ENCODE results near the gene DYNLL2. TPM values are rescaled to one million over a fixed set of nuclear protein-coding genes. Genes with fewer than 3 reads are reported as not detected.
"Not testable (repeated sequence)": the region's sequence is repeated elsewhere in the genome, so short reads cannot be mapped to it uniquely, and the experiment has no call there.

DYNLL2 gene
- total and polyA plus RNA-seq, 9 donors, result 11.0 to 51.1 (median 34.1) TPM

DNA sequence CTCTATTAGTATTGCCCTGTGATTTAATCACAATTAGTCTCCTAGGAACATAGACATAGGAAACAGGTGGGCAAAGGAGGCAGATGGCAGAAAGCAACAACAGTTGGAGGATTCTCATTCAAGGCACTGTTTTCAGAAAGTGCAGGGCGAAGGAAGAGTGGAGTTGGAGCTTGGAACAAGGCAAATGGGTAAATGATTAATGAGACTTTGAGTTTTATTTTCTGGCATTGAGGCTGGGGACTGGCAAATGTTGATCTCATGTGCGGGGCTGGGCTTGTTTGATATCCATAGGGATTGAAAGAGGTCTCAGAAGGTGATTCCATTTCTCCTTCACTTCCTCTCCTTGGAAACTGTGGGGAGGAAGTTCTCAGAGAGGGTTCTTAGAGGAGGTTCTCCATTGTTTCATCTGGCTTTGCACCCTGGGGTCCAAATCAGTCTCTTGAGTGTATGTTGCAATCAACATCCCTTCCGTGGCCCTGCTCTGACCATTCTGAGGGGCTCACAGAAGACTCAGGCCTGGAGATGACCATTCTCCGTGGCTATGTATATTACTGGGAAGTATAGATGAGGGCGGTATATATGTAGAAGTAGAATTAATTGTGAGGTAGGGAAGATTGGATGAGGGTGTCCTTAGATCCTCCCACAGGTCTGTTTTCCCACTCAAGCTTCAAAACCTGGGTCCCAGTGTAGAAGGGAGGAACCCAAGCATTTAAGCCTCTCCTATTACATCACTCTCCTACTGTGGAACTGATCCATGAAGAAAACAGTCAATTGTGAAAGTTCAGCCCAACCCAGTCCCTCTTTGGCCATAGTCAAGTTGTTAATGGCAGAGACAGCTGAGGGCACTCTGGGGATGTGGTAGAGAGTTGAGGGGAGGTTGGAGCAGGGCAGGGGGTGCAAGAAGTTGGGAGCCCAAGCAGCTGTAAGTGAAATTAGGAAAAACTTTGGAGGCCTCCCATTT is 39.7 kb upstream of the DYNLL2 start:
- 89 to 93% (median 92%) methylated on average over 5 of the region's 5 CpGs for WGBS, 3 donors
- H3K9me3 ChIP-seq, result no peaks in the 10 kb centered on the region
- no peaks in the 10 kb centered on the region for H3K36me3 ChIP-seq
- H3K4me1 ChIP-seq (ENCODE audit: insufficient read depth), result no peaks in the 10 kb centered on the region
- no peaks in the 10 kb centered on the region for H3K27me3 ChIP-seq
- intact Hi-C loops (cut with DNase I), result no loop called here
- DNase-seq, result no peak
- TF ChIP-seq POLR2A (IDR thresholded peaks at IDR 0.05), result no peak
- H3K27ac ChIP-seq, result no peak overlapping the region
- no peak overlapping the region for H3K4me3 ChIP-seq

- H3K4me1 ChIP-seq (ENCODE audit: insufficient read depth); DNase-seq; H3K9me3 ChIP-seq; H3K4me3 ChIP-seq; intact Hi-C loops (cut with DNase I); H3K27ac ChIP-seq; H3K27me3 ChIP-seq; H3K36me3 ChIP-seq: not testable (repeated sequence)
- 74 to 88% (median 86%) methylated on average over 6 of the region's 6 CpGs for WGBS, 3 donors
Measured at GRCh38 chr17:58044256-58044655, 39.0 kb upstream of the DYNLL2 start.

- no peak for DNase-seq
- TF ChIP-seq EP300 (IDR thresholded peaks at IDR 0.05) (no peak), CTCF (IDR thresholded peaks at IDR 0.05) (no peak), POLR2A (IDR thresholded peaks at IDR 0.05) (no peak)
- Histone ChIP-seq H3K9me3 (no peaks in the 10 kb centered on the region), H3K4me1 (ENCODE audit: insufficient read depth) (no peaks in the 10 kb centered on the region), H3K27me3 (no peaks in the 10 kb centered on the region), H3K27ac (no peak overlapping the region), H3K4me3 (no peak overlapping the region), H3K36me3 (no peaks in the 10 kb centered on the region)
- 53 to 57% (median 54%) methylated on average over 18 of the region's 18 CpGs for WGBS, 3 donors
- intact Hi-C loops (cut with DNase I), result no loop called here
Measured at GRCh38 chr17:58046239-58047094, 36.8 kb upstream of the DYNLL2 start.

DNA sequence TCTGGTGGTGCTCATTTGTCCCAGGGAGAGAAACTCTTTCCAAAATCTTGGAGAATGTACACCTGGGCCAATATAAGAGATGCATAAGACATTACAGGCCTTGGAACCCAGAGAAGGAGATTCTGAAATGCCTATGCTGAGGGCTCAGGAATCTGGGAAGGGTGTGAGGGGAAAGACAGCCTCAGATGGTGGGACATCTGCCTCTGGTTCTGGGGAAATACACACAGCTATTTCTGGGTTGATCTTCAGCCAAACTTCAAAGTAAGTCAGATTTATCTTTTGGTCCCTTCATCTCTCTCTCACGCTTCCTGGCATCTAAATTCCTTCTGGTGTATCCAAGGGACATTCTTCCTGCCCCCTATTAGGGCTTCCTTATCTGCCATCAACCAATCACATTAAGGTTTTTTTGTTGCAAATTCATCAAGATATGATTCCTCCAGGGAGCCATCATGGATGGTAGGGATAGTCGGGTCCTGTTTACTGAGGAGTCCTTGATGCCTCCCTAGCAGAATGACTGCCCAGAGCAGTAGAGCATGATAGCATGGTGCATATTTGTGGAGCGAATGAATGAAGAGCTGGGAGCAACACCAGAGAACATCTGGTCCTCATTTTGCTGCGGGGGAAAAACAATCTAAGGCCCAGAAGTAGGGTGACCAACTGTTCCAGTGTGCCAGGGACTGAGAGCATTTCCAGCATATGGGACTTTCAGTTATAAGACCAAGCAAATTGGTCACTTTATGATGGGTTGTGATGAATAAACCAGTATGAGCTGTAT is 35.7 kb upstream of the DYNLL2 start:
- intact Hi-C loops (cut with DNase I), result no loop called here
- DNase-seq, result no peak
- TF ChIP-seq EP300 (IDR thresholded peaks at IDR 0.05) (no peak), CTCF (IDR thresholded peaks at IDR 0.05) (no peak), POLR2A (IDR thresholded peaks at IDR 0.05) (no peak)
- no peaks in the 10 kb centered on the region for H3K4me1 ChIP-seq (ENCODE audit: insufficient read depth)
- no peaks in the 10 kb centered on the region for H3K36me3 ChIP-seq
- no peak overlapping the region for H3K27ac ChIP-seq
- H3K9me3 ChIP-seq, result no peaks in the 10 kb centered on the region
- WGBS, 3 donors, result 66 to 75% (median 66%) methylated on average over 4 of the region's 4 CpGs
- H3K4me3 ChIP-seq, result no peak overlapping the region
- no peaks in the 10 kb centered on the region for H3K27me3 ChIP-seq

DNA sequence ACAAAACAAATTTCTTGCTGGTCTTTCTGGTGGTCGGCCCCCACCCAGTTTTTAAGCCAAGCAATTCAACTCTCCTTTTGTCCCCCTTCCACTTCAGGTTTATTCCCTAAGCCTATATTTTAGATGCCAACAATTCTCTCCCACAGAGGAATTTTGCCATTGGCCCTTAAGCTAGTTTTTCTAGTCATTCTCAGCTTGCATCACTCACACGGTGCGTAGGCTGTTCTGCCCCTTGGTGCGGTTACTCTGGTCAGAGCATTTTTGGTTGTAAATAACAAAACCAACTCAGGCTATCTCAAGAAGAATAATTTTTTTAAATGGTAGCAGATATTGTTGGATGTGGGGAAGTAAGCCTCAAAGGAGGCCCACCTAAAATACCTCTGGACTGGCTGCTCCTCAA is 33.7 kb upstream of the DYNLL2 start:
- H3K36me3 ChIP-seq, result no peaks in the 10 kb centered on the region
- intact Hi-C loops (cut with DNase I), result no loop called here
- no peak overlapping the region for H3K27ac ChIP-seq
- H3K4me1 ChIP-seq (ENCODE audit: insufficient read depth), result no peaks in the 10 kb centered on the region
- no peak for TF ChIP-seq CTCF (IDR thresholded peaks at IDR 0.05)
- no peak for TF ChIP-seq POLR2A (IDR thresholded peaks at IDR 0.05)
- no peak for TF ChIP-seq EP300 (IDR thresholded peaks at IDR 0.05)
- 91 to 95% (median 94%) methylated on average over 4 of the region's 4 CpGs for WGBS, 3 donors
- no peaks in the 10 kb centered on the region for H3K9me3 ChIP-seq
- no peaks in the 10 kb centered on the region for H3K27me3 ChIP-seq
- H3K4me3 ChIP-seq, result no peak overlapping the region
- no peak for DNase-seq

All from ovary (tissue), 9 donors.